ENCODE measurements around the gene GORAB.

GORAB gene

GRCh38 chr1:170498876-170499275, 33.1 kb upstream of the GORAB start:
- in situ Hi-C loops (cut with MboI; ENCODE audit: low pct_unique_long_range_greater_than_20kb, low sequenced_read_pairs, unreplicated experiment) = no loop called here
- no peak for DNase-seq (ENCODE audit: low spot score)
- no peak for TF ChIP-seq CTCF (IDR thresholded peaks at IDR 0.05; ENCODE audit: extremely low read depth, insufficient read depth, missing control alignments)

DNA sequence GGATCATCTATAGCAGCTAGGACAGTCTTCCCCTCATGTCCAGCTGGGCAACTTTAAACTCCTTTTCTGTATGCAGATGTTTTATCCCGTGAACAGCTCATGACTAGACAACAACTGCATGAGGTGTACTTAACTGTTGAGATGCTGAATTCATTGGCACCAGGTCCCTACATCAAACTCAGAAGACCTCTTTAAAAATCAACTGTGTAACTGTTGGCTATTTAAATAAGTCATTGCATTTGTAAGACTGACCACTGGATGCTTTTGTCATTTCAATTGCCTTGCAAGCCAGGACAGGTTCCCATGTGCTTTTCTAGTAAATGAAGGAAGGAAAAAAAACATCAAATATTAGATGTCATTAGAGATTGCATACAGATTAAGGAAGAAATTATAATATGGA, 28.3 kb upstream of the GORAB start:
- TF ChIP-seq CTCF (IDR thresholded peaks at IDR 0.05; ENCODE audit: extremely low read depth, insufficient read depth, missing control alignments) = no peak

GRCh38 chr1:170510163-170510562, 21.8 kb upstream of the GORAB start:
- in situ Hi-C loops (cut with MboI; ENCODE audit: low pct_unique_long_range_greater_than_20kb, low sequenced_read_pairs, unreplicated experiment) = no loop called here
- no peak for TF ChIP-seq CTCF (IDR thresholded peaks at IDR 0.05; ENCODE audit: extremely low read depth, insufficient read depth, missing control alignments)
- DNase-seq (ENCODE audit: low spot score) = no peak

More for the DNA sequence above, 28.3 kb upstream of the GORAB start:
- DNase-seq (ENCODE audit: low spot score) = no peak
- in situ Hi-C loops (cut with MboI; ENCODE audit: low pct_unique_long_range_greater_than_20kb, low sequenced_read_pairs, unreplicated experiment) = no loop called here

DNA sequence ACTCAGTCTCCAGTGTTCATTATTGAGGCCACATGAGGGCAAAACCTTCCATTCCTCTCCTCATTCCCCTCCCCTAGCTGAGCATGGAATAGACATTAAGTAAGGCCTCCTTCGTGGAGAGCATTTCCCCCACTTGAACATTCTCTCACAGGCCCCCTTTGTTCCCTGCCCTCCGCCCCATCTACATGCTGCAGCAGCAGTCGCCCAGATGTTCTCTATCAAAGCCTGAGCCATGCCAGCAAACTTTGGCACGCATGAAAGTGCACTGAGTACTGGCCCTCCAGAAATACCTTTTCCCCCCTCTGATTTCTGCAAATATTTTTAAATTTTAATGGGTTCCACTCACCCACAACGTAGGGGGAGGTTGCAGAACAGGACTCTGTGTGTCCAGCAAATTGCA, 20.9 kb upstream of the GORAB start:
- DNase-seq (ENCODE audit: low spot score) = no peak
- in situ Hi-C loops (cut with MboI; ENCODE audit: low pct_unique_long_range_greater_than_20kb, low sequenced_read_pairs, unreplicated experiment) = no loop called here
- TF ChIP-seq CTCF (IDR thresholded peaks at IDR 0.05; ENCODE audit: extremely low read depth, insufficient read depth, missing control alignments) = no peak

GRCh38 chr1:170513138-170513537, 18.8 kb upstream of the GORAB start:
- DNase-seq (ENCODE audit: low spot score) = no peak
- no peak for TF ChIP-seq CTCF (IDR thresholded peaks at IDR 0.05; ENCODE audit: extremely low read depth, insufficient read depth, missing control alignments)
- in situ Hi-C loops (cut with MboI; ENCODE audit: low pct_unique_long_range_greater_than_20kb, low sequenced_read_pairs, unreplicated experiment) = no loop called here

DNA sequence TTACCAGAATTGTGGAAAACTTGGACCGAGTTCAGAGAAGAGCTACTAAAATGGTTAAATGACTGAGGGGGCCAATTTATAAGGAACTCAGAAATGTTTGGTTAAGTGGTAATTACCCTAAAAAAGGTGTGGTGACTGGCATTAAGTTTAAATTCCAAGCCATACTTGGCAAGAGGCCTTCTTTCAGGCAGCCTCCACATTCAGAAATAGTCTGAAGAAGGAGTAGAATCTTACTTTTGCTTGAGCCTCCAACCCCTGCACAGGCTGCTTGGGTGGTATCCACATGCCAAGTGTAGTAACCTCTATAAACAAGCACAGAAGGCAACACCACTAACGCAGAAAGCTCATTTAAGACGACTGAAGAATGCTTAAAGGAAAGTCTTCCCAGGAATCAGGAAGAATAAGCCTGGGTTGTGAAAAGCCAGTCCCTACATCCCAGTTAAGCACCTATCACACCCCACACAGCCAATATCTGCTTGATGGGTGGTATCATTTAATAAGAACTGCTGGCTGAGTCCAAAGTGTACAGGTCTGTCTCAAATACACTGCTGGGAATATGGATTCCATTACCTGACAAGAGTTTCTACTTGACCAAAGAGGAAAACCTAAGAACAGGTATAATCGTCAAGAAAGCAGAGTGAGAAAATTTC, 13.7 kb upstream of the GORAB start:
- in situ Hi-C loops (cut with MboI; ENCODE audit: low pct_unique_long_range_greater_than_20kb, low sequenced_read_pairs, unreplicated experiment) = no loop called here
- DNase-seq (ENCODE audit: low spot score) = no peak
- TF ChIP-seq CTCF (IDR thresholded peaks at IDR 0.05; ENCODE audit: extremely low read depth, insufficient read depth, missing control alignments) = no peak

Data from GM13977 (cell line).